Upper lobe of left lung (tissue), 6 donors: ENCODE data around the gene CYP4F2. TPM values are rescaled to one million over a fixed set of nuclear protein-coding genes. Genes with fewer than 3 reads are reported as not detected.

Experiments
- ATAC-seq, 2 donors: fragments of 200-7000 bp; cut with Tn5 transposase; one replicate each; pipeline ENCODE4 v1.9.1; 2022; ENCODE audit warnings: mild to moderate bottlenecking in 2 of 2, moderate library complexity in 2 of 2; ENCODE audit not compliant: low FRiP score in 2 of 2
- DNase-seq, 2 donors: peaks; one replicate each; pipeline ENCODE4 v3.0.0-alpha.2; 2019 to 2020
- H3K27ac ChIP-seq, 4 donors: fragments of 200-600 bp; sonication (generic); one replicate each; pipeline ENCODE4 v1.5.1; 2016 to 2019
- H3K27me3 ChIP-seq, 4 donors: fragments of 200-600 bp; sonication (generic); one replicate each; pipeline ENCODE4 v1.5.1; 2017 to 2019
- H3K36me3 ChIP-seq, 4 donors: fragments of 200-600 bp; sonication (generic); one replicate each; pipeline ENCODE4 v1.5.1; 2016 to 2019
- H3K4me1 ChIP-seq, 4 donors: fragments of 200-600 bp; sonication (generic); one replicate each; pipeline ENCODE4 v1.5.1; 2018 to 2019
- H3K4me3 ChIP-seq, 4 donors: fragments of 200-600 bp; sonication (generic); one replicate each; pipeline ENCODE4 v1.5.1; 2017 to 2019; ENCODE audit warnings: mild to moderate bottlenecking in 2 of 4, moderate library complexity in 1 of 4
- H3K9me3 ChIP-seq, 4 donors: fragments of 200-600 bp; sonication (generic); one replicate each; pipeline ENCODE4 v1.5.1; 2018 to 2019
- CTCF ChIP-seq, 6 experiments: fragments of 450-650 bp in 4 of 6; fragments of 200-600 bp in 2 of 6; sonication (generic) in 2 of 6; IDR thresholded peaks; one replicate each; pipeline ENCODE4 v1.5.1; 2016 to 2019; ENCODE audit warnings: antibody characterized with exemption in 6 of 6
- EP300 ChIP-seq, 4 donors: sonication (generic); formaldehyde crosslinking; IDR thresholded peaks; one replicate each; pipeline ENCODE4 v1.5.1; 2017; ENCODE audit warnings: antibody characterized with exemption in 4 of 4, control low read depth in 2 of 4
- POLR2A ChIP-seq, 4 donors: fragments of 450-650 bp; IDR thresholded peaks; one replicate each; pipeline ENCODE4 v1.5.1; 2016 to 2017; ENCODE audit warnings: antibody characterized with exemption in 4 of 4, mild to moderate bottlenecking in 2 of 4
- POLR2AphosphoS5 ChIP-seq, 2 donors: sonication (generic); formaldehyde crosslinking; IDR thresholded peaks; one replicate each; pipeline ENCODE4 v1.5.1; 2017; ENCODE audit warnings: antibody characterized with exemption in 2 of 2
- WGBS, 2 donors: methylation state at CpG; one replicate each; pipeline ENCODE4 v1.1.5; 2017 to 2018; 5-methylcytosine and 5-hydroxymethylcytosine counted together
- total RNA-seq, 6 donors: library from RNA; depleted of rRNA in 4 of 6; stranded (reverse); fragments of >200 nt in 4 of 6; gene quantifications; one replicate each; pipeline versions ENCODE4 v1.1.0 to v1.2.1, GENCODE V29; 2016 to 2021
- donor health status: DM: no; HTN: no; CAD: no; lungs with moderate emphysema.
- donor health status: DM: no; HTN: yes; CAD: no; lungs with severe emphysema.

CYP4F2 gene
- total RNA-seq, 6 donors from 2014 or later = 0.23 to 0.40 TPM; not detected in 4

DNA sequence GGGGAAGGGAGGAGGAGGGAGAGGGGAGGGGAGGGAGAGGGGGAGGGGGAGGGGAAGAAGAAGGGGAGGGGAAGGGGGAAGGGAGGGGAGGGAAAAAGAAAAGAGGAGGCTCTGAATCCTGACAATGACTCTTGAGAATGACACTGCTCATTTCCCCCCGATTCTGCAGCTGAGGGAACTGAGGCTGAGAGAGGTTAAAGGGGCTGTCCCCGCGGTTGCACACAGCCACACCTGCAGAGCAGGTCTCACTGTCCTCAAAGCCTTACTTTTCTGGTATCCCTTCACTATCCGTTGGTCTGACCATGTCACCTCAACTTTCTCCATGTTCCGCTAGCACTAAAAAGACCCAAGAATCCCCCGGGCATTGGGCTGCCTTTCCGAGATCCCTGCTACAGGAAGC, 35.4 kb downstream of the CYP4F2 start:
- no peak for DNase-seq
- ATAC-seq = no peak
- H3K4me3 ChIP-seq = no peak overlapping the region
- no peaks in the 10 kb centered on the region for H3K36me3 ChIP-seq
- H3K4me1 ChIP-seq = no peaks in the 10 kb centered on the region
- H3K27ac ChIP-seq = no peak overlapping the region
- H3K27me3 ChIP-seq = no peaks in the 10 kb centered on the region
- H3K9me3 ChIP-seq = no peaks in the 10 kb centered on the region
- WGBS, 2 donors = 39 to 73% methylated on average over 7 of the region's 7 CpGs
- no peak for TF ChIP-seq EP300 (IDR thresholded peaks at IDR 0.05)
- no peak for TF ChIP-seq CTCF (IDR thresholded peaks at IDR 0.05)
- TF ChIP-seq POLR2AphosphoS5 (IDR thresholded peaks at IDR 0.05) = no peak
- no peak for TF ChIP-seq POLR2A (IDR thresholded peaks at IDR 0.05)

- TF ChIP-seq POLR2AphosphoS5 (IDR thresholded peaks at IDR 0.05) (no peak), CTCF (IDR thresholded peaks at IDR 0.05) (no peak)
- Histone ChIP-seq H3K27me3 (no peaks in the 10 kb centered on the region), H3K9me3 (no peaks in the 10 kb centered on the region), H3K27ac (no peak overlapping the region), H3K4me1 (no peaks in the 10 kb centered on the region), H3K4me3 (no peak overlapping the region), H3K36me3 (no peaks in the 10 kb centered on the region)
- ATAC-seq (no peak), DNase-seq (no peak)
- 73 to 80% methylated on average over 6 of the region's 6 CpGs for WGBS, 2 donors
Measured at GRCh38 chr19:15860522-15860921, 37.4 kb downstream of the CYP4F2 start.

- ATAC-seq = no peak
Measured at GRCh38 chr19:15859187-15859586, 38.7 kb downstream of the CYP4F2 start.

DNA sequence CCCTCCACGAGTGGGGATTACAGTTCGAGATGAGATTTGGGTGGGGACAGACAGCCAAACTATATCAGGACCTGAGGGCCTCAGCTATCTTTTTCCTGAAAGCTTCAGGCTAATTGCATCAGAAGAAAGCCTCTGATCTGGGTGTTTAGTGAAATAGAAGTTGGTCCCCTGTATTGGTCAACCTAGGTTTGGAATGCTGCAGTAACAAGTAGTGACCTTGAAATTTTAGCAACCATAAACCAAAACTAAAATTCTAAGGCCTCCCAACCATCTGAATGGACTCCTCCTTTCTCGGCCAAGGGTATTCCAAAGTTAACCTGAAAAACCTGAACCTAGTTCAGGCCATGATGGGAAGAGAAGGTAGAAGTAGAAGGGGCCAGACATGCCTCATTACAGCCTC, 47.5 kb downstream of the CYP4F2 start:
- no peaks in the 10 kb centered on the region for H3K36me3 ChIP-seq
- H3K4me3 ChIP-seq = no peak overlapping the region
- peaks cover 0 to 2% (median 0%) of the 10 kb centered on the region in 4 donors for H3K4me1 ChIP-seq
- ATAC-seq (no peak), DNase-seq (no peak)
- no peaks in the 10 kb centered on the region for H3K9me3 ChIP-seq
- TF ChIP-seq EP300 (IDR thresholded peaks at IDR 0.05) = no peak
- no peak for TF ChIP-seq POLR2A (IDR thresholded peaks at IDR 0.05)
- no peak for TF ChIP-seq POLR2AphosphoS5 (IDR thresholded peaks at IDR 0.05)
- TF ChIP-seq CTCF (IDR thresholded peaks at IDR 0.05) = no peak
- 91 to 100% methylated on average over 1 to 3 of the region's 3 CpGs for WGBS, 2 donors
- no peaks in the 10 kb centered on the region for H3K27me3 ChIP-seq
- H3K27ac ChIP-seq = no peak overlapping the region

More at GRCh38 chr19:15859187-15859586, 38.7 kb downstream of the CYP4F2 start:
- H3K4me1 ChIP-seq = no peaks in the 10 kb centered on the region
- no peaks in the 10 kb centered on the region for H3K36me3 ChIP-seq
- no peak overlapping the region for H3K4me3 ChIP-seq
- H3K9me3 ChIP-seq = no peaks in the 10 kb centered on the region
- no peak overlapping the region for H3K27ac ChIP-seq
- TF ChIP-seq POLR2AphosphoS5 (IDR thresholded peaks at IDR 0.05) (no peak), CTCF (IDR thresholded peaks at IDR 0.05) (no peak), POLR2A (IDR thresholded peaks at IDR 0.05) (no peak), EP300 (IDR thresholded peaks at IDR 0.05) (no peak)
- no peak for DNase-seq
- no peaks in the 10 kb centered on the region for H3K27me3 ChIP-seq
- WGBS, 2 donors = 78 to 80% methylated on average over 6 of the region's 6 CpGs

DNA sequence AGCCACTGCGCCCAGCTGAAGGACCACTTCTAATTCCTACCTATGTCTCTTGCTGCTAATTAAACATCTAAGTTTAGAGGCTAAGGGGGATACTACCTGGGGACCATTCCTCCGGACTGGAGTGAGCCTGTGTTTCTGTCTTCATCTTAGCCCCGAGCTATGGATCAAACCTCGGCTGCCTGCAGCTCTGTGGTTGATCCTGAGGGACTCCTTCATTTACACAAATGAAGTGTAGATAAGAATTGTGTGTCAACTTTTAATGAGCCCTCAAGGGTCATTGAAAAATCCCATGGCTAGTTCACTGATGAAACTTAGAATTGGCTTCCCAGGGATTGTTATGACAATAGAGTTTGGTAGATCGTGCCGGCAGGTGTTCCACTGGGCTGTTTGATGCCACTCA, 51.0 kb downstream of the CYP4F2 start:
- Histone ChIP-seq H3K4me3 (no peak overlapping the region), H3K27ac (no peak overlapping the region), H3K27me3 (no peaks in the 10 kb centered on the region), H3K36me3 (no peaks in the 10 kb centered on the region), H3K4me1 (peaks cover 0 to 11% (median 0%) of the 10 kb centered on the region in 4 donors), H3K9me3 (no peaks in the 10 kb centered on the region)
- WGBS, 2 donors = 47 to 82% methylated on average over 6 of the region's 6 CpGs
- ATAC-seq (no peak), DNase-seq (no peak)
- TF ChIP-seq POLR2A (IDR thresholded peaks at IDR 0.05) (peak in 1 of 4 donors; percentile 20), CTCF (IDR thresholded peaks at IDR 0.05) (no peak), POLR2AphosphoS5 (IDR thresholded peaks at IDR 0.05) (no peak)
